Endothelial cell of umbilical vein (primary cell): Measurements from ENCODE around the gene GPR161. TPM values are rescaled to one million over a fixed set of nuclear protein-coding genes. Genes with fewer than 3 reads are reported as not detected.

Experiments used
- BruUV-seq: library from RNA; stranded (reverse); fragments of 400-500 nt; replicated peaks from 2 replicates; lab custom pipeline; 2021; lab: Mats Ljungman, UMichigan
- CTCF ChIA-PET: fragments of 300-600, 350-600 bp; sonication (Branson Sonifier 250); formaldehyde crosslinking; loops from one replicate; lab custom pipeline; 2021; ENCODE audit warnings: antibody characterized with exemption, inconsistent platforms; lab: Charles Lee
- POLR2A ChIA-PET: fragments of 300-600, 350-600 bp; sonication (Branson Sonifier 250); formaldehyde crosslinking; loops from one replicate; lab custom pipeline; 2021; ENCODE audit warnings: antibody characterized with exemption, inconsistent platforms; lab: Charles Lee
- DNase-seq: peaks from one replicate; pipeline ENCODE4 v3.0.0-alpha.2; 2011; ENCODE audit warnings: low read depth, low spot score
- FAIRE-seq: peaks from 2 replicates; lab custom pipeline; 2011; peaks lifted over from hg19 to GRCh38; lab: Jason Lieb, UNC
- H2AFZ ChIP-seq: 2 replicates; pipeline ENCODE4 v1.6.0; 2012; ENCODE audit warnings: low read depth, low read length, control low read depth, inconsistent platforms
- H3K27ac ChIP-seq: 2 replicates; pipeline ENCODE4 v1.5.1; 2011; ENCODE audit warnings: low read depth, mild to moderate bottlenecking, control low read depth, low read length, moderate library complexity; ENCODE audit not compliant: insufficient read depth
- H3K27me3 ChIP-seq, 2 experiments: 2 replicates each; pipeline versions ENCODE4 v1.6.0 to v1.6.1; 2011; ENCODE audit warnings: low read length in 2 of 2, mixed read lengths in 1 of 2; ENCODE audit not compliant: control insufficient read depth in 2 of 2, insufficient read depth in 2 of 2
- H3K36me3 ChIP-seq, 2 experiments: 2 replicates in 1 of 2; 3 replicates in 1 of 2; pipeline ENCODE4 v1.5.1; 2011; ENCODE audit warnings: low read length in 2 of 2, mild to moderate bottlenecking in 1 of 2, moderate library complexity in 1 of 2; ENCODE audit not compliant: control insufficient read depth in 2 of 2, insufficient read depth in 2 of 2; ENCODE audit errors: extremely low read depth in 1 of 2
- H3K4me1 ChIP-seq: 3 replicates; pipeline ENCODE4 v1.5.1; 2011; ENCODE audit warnings: mild to moderate bottlenecking, low read length; ENCODE audit not compliant: control insufficient read depth, insufficient read depth; ENCODE audit errors: extremely low read depth
- H3K4me2 ChIP-seq: 2 replicates; pipeline ENCODE4 v1.6.1; 2011; ENCODE audit warnings: low read length, control low read depth, mixed read lengths; ENCODE audit not compliant: insufficient read depth
- H3K4me3 ChIP-seq, 3 experiments: fragments of 200-600 bp in 1 of 3; sonication (generic), shearing (Covaris generic) in 1 of 3; replicated peaks in 1 of 3; 2 replicates each; pipeline ENCODE4 v1.5.1; 2011 to 2016; ENCODE audit warnings: control low read depth in 3 of 3, low read length in 3 of 3, mild to moderate bottlenecking in 2 of 3, inconsistent platforms in 1 of 3, low read depth in 1 of 3, moderate library complexity in 1 of 3; ENCODE audit not compliant: insufficient read depth in 1 of 3
- H3K79me2 ChIP-seq: 2 replicates; pipeline ENCODE4 v1.6.0; 2012; ENCODE audit warnings: low read length, inconsistent platforms; ENCODE audit not compliant: control insufficient read depth, insufficient read depth
- H3K9ac ChIP-seq: replicated peaks from 2 replicates; pipeline ENCODE3; 2011; ENCODE audit warnings: low read length, control low read depth; ENCODE audit not compliant: insufficient read depth; ENCODE audit errors: extremely low read depth
- H3K9me1 ChIP-seq: replicated peaks from 3 replicates; pipeline ENCODE4 v1.6.0; 2011; ENCODE audit warnings: mild to moderate bottlenecking, low read length; ENCODE audit not compliant: control insufficient read depth, insufficient read depth; ENCODE audit errors: extremely low read depth
- H3K9me3 ChIP-seq: replicated peaks from 2 replicates; pipeline ENCODE4 v1.5.1; 2012; ENCODE audit warnings: low read length, inconsistent platforms; ENCODE audit not compliant: control insufficient read depth, insufficient read depth
- H4K20me1 ChIP-seq: replicated peaks from 2 replicates; pipeline ENCODE3; 2011; ENCODE audit warnings: mild to moderate bottlenecking, low read length; ENCODE audit not compliant: control insufficient read depth, insufficient read depth; ENCODE audit errors: extremely low read depth
- FOS ChIP-seq: IDR thresholded peaks from 2 replicates; pipeline ENCODE4 v1.6.1; 2011; ENCODE audit warnings: mild to moderate bottlenecking, low read length, moderate library complexity, borderline replicate concordance; ENCODE audit not compliant: insufficient read depth
- GATA2 ChIP-seq: IDR thresholded peaks from 2 replicates; pipeline ENCODE4 v1.7.0; 2011; ENCODE audit warnings: low read depth, mild to moderate bottlenecking, moderate library complexity, mixed read lengths, low read length; ENCODE audit not compliant: insufficient read length, insufficient read depth
- JUN ChIP-seq: IDR thresholded peaks from 2 replicates; pipeline ENCODE4 v1.6.1; 2011; ENCODE audit warnings: borderline replicate concordance, low read depth; ENCODE audit not compliant: insufficient read length, insufficient read depth
- MYC ChIP-seq: IDR thresholded peaks from one replicate; pipeline ENCODE4 v1.6.1; 2011; ENCODE audit warnings: mild to moderate bottlenecking, low read depth, low read length
- POLR2A ChIP-seq: IDR thresholded peaks from 2 replicates; pipeline ENCODE4 v1.6.1; 2012; ENCODE audit warnings: low read depth, mild to moderate bottlenecking, control low read depth, low read length
- POLR2AphosphoS5 ChIP-seq: IDR thresholded peaks from 2 replicates; pipeline ENCODE4 v1.6.1; 2012; ENCODE audit warnings: low read depth, mild to moderate bottlenecking, control low read depth, low read length, moderate library complexity; ENCODE audit not compliant: insufficient read depth
- dilution Hi-C: fragments of 300-500 bp; cut with MboI; formaldehyde crosslinking; loops from one replicate; pipeline ENCODE4 v1.15.0; 2019; ENCODE audit warnings: low sequenced_read_pairs; ENCODE audit not compliant: extremely low pct_ligation_motif_present
- intact Hi-C: fragments of 100-400 bp; cut with micrococcal nuclease; formaldehyde crosslinking; loops from one replicate; pipeline ENCODE4 v1.10.0; 2022
- polyA plus RNA-seq, 4 experiments: library from polyadenylated mRNA; depleted of rRNA in 3 of 4; stranded (reverse) in 3 of 4; unstranded in 1 of 4; fragments of >200 nt; gene quantifications; 2 replicates each; pipeline versions ENCODE4 v1.2.1 to v1.2.3, GENCODE V29; 2011 to 2012; ENCODE audit warnings: missing spikeins in 1 of 4
- total RNA-seq: library from RNA; stranded (reverse); gene quantifications from 2 replicates; pipeline ENCODE4 v1.2.3, GENCODE V29; 2021
- TF ChIP-seq, protein P1 (sequence below): IDR thresholded peaks from 2 replicates; pipeline ENCODE4 v1.6.1; 2011; ENCODE audit not compliant: insufficient read depth, insufficient read length
- TF ChIP-seq, protein P2 (sequence below), 2 donors: IDR thresholded peaks; 1 replicate in 1 of 2; 2 replicates in 1 of 2; pipeline ENCODE4 v1.5.1; 2011; ENCODE audit warnings: low read length in 2 of 2, mild to moderate bottlenecking in 2 of 2, moderate library complexity in 2 of 2, control low read depth in 1 of 2, inconsistent platforms in 1 of 2, low read depth in 1 of 2; ENCODE audit not compliant: insufficient read depth in 1 of 2; ENCODE audit errors: extremely low read depth in 1 of 2

Gene GPR161
- total and polyA plus RNA-seq, 2 donors (not counting 3 experiments of a cell fraction or from before 2014, with no cell fraction given): 34.7 to 36.5 TPM

DNA sequence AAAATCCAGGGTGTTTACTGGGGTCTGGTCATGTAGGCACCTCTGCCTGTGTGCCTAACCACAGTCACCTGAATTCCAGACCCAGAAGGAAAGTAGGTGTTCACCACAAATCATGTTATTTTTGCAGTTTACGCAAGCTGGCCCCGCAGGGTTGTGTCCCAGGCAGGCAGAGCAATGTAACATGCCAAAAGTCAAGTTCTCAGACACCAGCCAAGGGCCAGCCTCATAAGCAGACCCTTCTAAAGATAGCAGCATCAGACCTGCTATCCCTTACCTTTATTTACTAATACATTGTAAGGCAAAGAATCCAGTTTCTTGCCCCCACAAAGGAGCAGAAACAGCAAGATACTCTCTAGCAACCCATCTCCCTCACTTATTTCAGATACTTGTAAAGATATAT lies 83.0 kb downstream of the GPR161 start:
- Histone ChIP-seq H3K9me3 (no peaks in the 10 kb centered on the region), H4K20me1 (no peaks in the 10 kb centered on the region), H3K4me3 (no peak overlapping the region), H3K9ac (no peak overlapping the region), H3K27ac (no peak overlapping the region), H3K79me2 (no peaks in the 10 kb centered on the region), H3K36me3 (no peaks in the 10 kb centered on the region), H3K9me1 (no peaks in the 10 kb centered on the region), H3K27me3 (no peaks in the 10 kb centered on the region), H3K4me1 (no peaks in the 10 kb centered on the region), H2AFZ (no peak overlapping the region), H3K4me2 (no peak overlapping the region)
- TF ChIP-seq, protein P1, sequence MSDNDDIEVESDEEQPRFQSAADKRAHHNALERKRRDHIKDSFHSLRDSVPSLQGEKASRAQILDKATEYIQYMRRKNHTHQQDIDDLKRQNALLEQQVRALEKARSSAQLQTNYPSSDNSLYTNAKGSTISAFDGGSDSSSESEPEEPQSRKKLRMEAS: no peak
- TF ChIP-seq POLR2A (no peak), FOS (no peak), JUN (no peak), MYC (no peak), GATA2 (no peak), POLR2AphosphoS5 (no peak)
- TF ChIP-seq, protein P2, sequence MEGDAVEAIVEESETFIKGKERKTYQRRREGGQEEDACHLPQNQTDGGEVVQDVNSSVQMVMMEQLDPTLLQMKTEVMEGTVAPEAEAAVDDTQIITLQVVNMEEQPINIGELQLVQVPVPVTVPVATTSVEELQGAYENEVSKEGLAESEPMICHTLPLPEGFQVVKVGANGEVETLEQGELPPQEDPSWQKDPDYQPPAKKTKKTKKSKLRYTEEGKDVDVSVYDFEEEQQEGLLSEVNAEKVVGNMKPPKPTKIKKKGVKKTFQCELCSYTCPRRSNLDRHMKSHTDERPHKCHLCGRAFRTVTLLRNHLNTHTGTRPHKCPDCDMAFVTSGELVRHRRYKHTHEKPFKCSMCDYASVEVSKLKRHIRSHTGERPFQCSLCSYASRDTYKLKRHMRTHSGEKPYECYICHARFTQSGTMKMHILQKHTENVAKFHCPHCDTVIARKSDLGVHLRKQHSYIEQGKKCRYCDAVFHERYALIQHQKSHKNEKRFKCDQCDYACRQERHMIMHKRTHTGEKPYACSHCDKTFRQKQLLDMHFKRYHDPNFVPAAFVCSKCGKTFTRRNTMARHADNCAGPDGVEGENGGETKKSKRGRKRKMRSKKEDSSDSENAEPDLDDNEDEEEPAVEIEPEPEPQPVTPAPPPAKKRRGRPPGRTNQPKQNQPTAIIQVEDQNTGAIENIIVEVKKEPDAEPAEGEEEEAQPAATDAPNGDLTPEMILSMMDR (IDR thresholded peaks at IDR 0.05; ENCODE audit: extremely low read depth in 1 of 2, insufficient read depth in 1 of 2, low read depth in 1 of 2, low read length in 2 of 2): no peak
- DNase-seq: no peak
- dilution Hi-C loops: no loop called here
- BruUV-seq: no TSS peak
- FAIRE-seq: no peak
- POLR2A ChIA-PET: no interaction called here
- intact Hi-C loops: no loop called here
- CTCF ChIA-PET: interaction anchor here (0.8 to 1.6 kb wide), 3 partner anchors 11 to 29 kb away, joined by 4 to 7 read pairs (median 4); no protein-coding TSS in a partner anchor
